Esophagus muscularis mucosa (tissue), 4 donors: ENCODE measurements around the gene SORCS2. TPM values are rescaled to one million over a fixed set of nuclear protein-coding genes. Genes with fewer than 3 reads are reported as not detected.
"Not testable (repeated sequence)": the region's sequence is repeated elsewhere in the genome, so short reads cannot be mapped to it uniquely, and the experiment has no call there.

ENCODE experiments used
- DNase-seq: peaks from one replicate; pipeline ENCODE4 v3.0.0-alpha.2; 2017; ENCODE audit errors: extremely low spot score
- H3K27ac ChIP-seq, 4 donors: fragments of 200-600 bp; sonication (generic); replicated peaks in 1 of 4; 1 replicate in 3 of 4; 2 replicates in 1 of 4; pipeline ENCODE4 v1.5.1; 2016 to 2019; ENCODE audit warnings: mild to moderate bottlenecking in 1 of 4
- H3K27me3 ChIP-seq, 4 donors: fragments of 200-600 bp; sonication (generic); one replicate each; pipeline versions ENCODE4 v1.5.1 to v1.6.0; 2016 to 2019
- H3K36me3 ChIP-seq, 4 donors: fragments of 200-600 bp; sonication (generic); one replicate each; pipeline ENCODE4 v1.5.1; 2016 to 2019
- H3K4me1 ChIP-seq, 4 donors: fragments of 200-600 bp; sonication (generic); one replicate each; pipeline ENCODE4 v1.5.1; 2016 to 2019
- H3K4me3 ChIP-seq, 4 donors: fragments of 200-600 bp; sonication (generic); 1 replicate in 2 of 4; 2 replicates in 2 of 4; pipeline ENCODE4 v1.5.1; 2016 to 2019; ENCODE audit warnings: mild to moderate bottlenecking in 4 of 4, moderate library complexity in 1 of 4
- H3K9me3 ChIP-seq, 4 donors: fragments of 200-600 bp; sonication (generic); 1 replicate in 3 of 4; 2 replicates in 1 of 4; pipeline ENCODE4 v1.5.1; 2016 to 2019
- CTCF ChIP-seq, 3 experiments: fragments of 200-600 bp in 2 of 3; fragments of 450-650 bp in 1 of 3; sonication (generic) in 2 of 3; IDR thresholded peaks; one replicate each; pipeline ENCODE4 v1.5.1; 2017 to 2019; ENCODE audit warnings: antibody characterized with exemption in 3 of 3, mild to moderate bottlenecking in 2 of 3, moderate library complexity in 1 of 3
- EP300 ChIP-seq: sonication (generic); formaldehyde crosslinking; IDR thresholded peaks from one replicate; pipeline ENCODE4 v1.6.1; 2017; ENCODE audit warnings: antibody characterized with exemption
- POLR2A ChIP-seq: fragments of 450-650 bp; IDR thresholded peaks from one replicate; pipeline ENCODE4 v1.6.1; 2017; ENCODE audit warnings: antibody characterized with exemption, moderate library complexity, mild to moderate bottlenecking, low read depth
- POLR2AphosphoS5 ChIP-seq, 2 donors: sonication (generic); formaldehyde crosslinking; IDR thresholded peaks; one replicate each; pipeline ENCODE4 v1.6.1; 2017; ENCODE audit warnings: antibody characterized with exemption in 2 of 2
- WGBS: methylation state at CpG from one replicate; pipeline ENCODE4 v1.1.5; 2018; 5-methylcytosine and 5-hydroxymethylcytosine counted together
- intact Hi-C: fragments of 100-400 bp; cut with DNase I; formaldehyde crosslinking; loops from one replicate; pipeline ENCODE4 v1.15.1; 2023
- total RNA-seq, 4 donors: library from RNA; depleted of rRNA; stranded (reverse); fragments of >200 nt; gene quantifications; one replicate each; pipeline versions ENCODE4 v1.1.0 to v1.2.1, GENCODE V29; 2016

The SORCS2 gene
- total RNA-seq, 4 donors from 2014 or later = 3.3 to 10.1 (median 4.3) TPM

GRCh38 chr4:7450775-7451433, 258.6 kb downstream of the SORCS2 start:
- TF ChIP-seq POLR2A (no peak), POLR2AphosphoS5 (IDR thresholded peaks at IDR 0.05) (no peak), EP300 (no peak), CTCF (IDR thresholded peaks at IDR 0.05) (no peak)
- intact Hi-C loops = no loop called here
- Histone ChIP-seq H3K27me3 (no peaks in the 10 kb centered on the region), H3K4me1 (peaks cover 0 to 5% (median 0%) of the 10 kb centered on the region in 4 donors), H3K4me3 (no peak overlapping the region), H3K9me3 (no peaks in the 10 kb centered on the region), H3K36me3 (no peaks in the 10 kb centered on the region), H3K27ac (no peak overlapping the region)
- no peak for DNase-seq
- WGBS = 86% methylated on average over 5 of the region's 5 CpGs

GRCh38 chr4:7451434-7451789, 259.1 kb downstream of the SORCS2 start:
- H3K27me3 ChIP-seq = no peaks in the 10 kb centered on the region
- H3K4me3 ChIP-seq = no peak overlapping the region
- no peaks in the 10 kb centered on the region for H3K36me3 ChIP-seq
- no peak overlapping the region for H3K27ac ChIP-seq
- DNase-seq = no peak
- H3K4me1 ChIP-seq = peaks cover 0 to 5% (median 0%) of the 10 kb centered on the region in 4 donors
- TF ChIP-seq POLR2A (no peak), POLR2AphosphoS5 (IDR thresholded peaks at IDR 0.05) (no peak), EP300 (no peak), CTCF (IDR thresholded peaks at IDR 0.05) (no peak)
- intact Hi-C loops = no loop called here
- no CpG with 5 or more reads among the region's 2 CpGs for WGBS
- H3K9me3 ChIP-seq = no peaks in the 10 kb centered on the region

- DNase-seq = no peak
- no peaks in the 10 kb centered on the region for H3K36me3 ChIP-seq
- H3K9me3 ChIP-seq = no peaks in the 10 kb centered on the region
- TF ChIP-seq POLR2AphosphoS5 (IDR thresholded peaks at IDR 0.05) (no peak), CTCF (IDR thresholded peaks at IDR 0.05) (no peak)
- H3K4me3 ChIP-seq = no peak overlapping the region
- 88% methylated on average over 4 of the region's 6 CpGs for WGBS
- intact Hi-C loops = no loop called here
- no peaks in the 10 kb centered on the region for H3K27me3 ChIP-seq
- peaks cover 0 to 5% (median 0%) of the 10 kb centered on the region in 4 donors for H3K4me1 ChIP-seq
- no peak overlapping the region for H3K27ac ChIP-seq
Observed at GRCh38 chr4:7451800-7452199, 259.5 kb downstream of the SORCS2 start.

GRCh38 chr4:7452802-7453201, 260.5 kb downstream of the SORCS2 start:
- intact Hi-C loops, DNase-seq, H3K27ac ChIP-seq, H3K27me3 ChIP-seq, H3K9me3 ChIP-seq, H3K4me3 ChIP-seq, H3K4me1 ChIP-seq, H3K36me3 ChIP-seq: not testable (repeated sequence)
- 81% methylated on average over 8 of the region's 9 CpGs for WGBS

- no peak overlapping the region for H3K27ac ChIP-seq
- TF ChIP-seq POLR2AphosphoS5 (IDR thresholded peaks at IDR 0.05) (no peak), EP300 (no peak), CTCF (IDR thresholded peaks at IDR 0.05) (no peak), POLR2A (no peak)
- no peaks in the 10 kb centered on the region for H3K36me3 ChIP-seq
- H3K9me3 ChIP-seq = no peaks in the 10 kb centered on the region
- WGBS = 77% methylated on average over 10 of the region's 16 CpGs
- H3K4me1 ChIP-seq = peaks cover 0 to 17% (median 12%) of the 10 kb centered on the region in 4 donors
- intact Hi-C loops = no loop called here
- no peaks in the 10 kb centered on the region for H3K27me3 ChIP-seq
- DNase-seq = no peak
- H3K4me3 ChIP-seq = no peak overlapping the region
Observed at GRCh38 chr4:7457201-7458065, 265.1 kb downstream of the SORCS2 start.
